ENCODE data around the gene NECTIN1. TPM values are rescaled to one million over a fixed set of nuclear protein-coding genes. Genes with fewer than 3 reads are reported as not detected.
"Not testable (repeated sequence)": the region's sequence is repeated elsewhere in the genome, so short reads cannot be mapped to it uniquely, and the experiment has no call there.

Gene NECTIN1
- total and polyA plus RNA-seq, 2 experiments from 2014 or later, result 3.6 to 7.4 TPM

DNA sequence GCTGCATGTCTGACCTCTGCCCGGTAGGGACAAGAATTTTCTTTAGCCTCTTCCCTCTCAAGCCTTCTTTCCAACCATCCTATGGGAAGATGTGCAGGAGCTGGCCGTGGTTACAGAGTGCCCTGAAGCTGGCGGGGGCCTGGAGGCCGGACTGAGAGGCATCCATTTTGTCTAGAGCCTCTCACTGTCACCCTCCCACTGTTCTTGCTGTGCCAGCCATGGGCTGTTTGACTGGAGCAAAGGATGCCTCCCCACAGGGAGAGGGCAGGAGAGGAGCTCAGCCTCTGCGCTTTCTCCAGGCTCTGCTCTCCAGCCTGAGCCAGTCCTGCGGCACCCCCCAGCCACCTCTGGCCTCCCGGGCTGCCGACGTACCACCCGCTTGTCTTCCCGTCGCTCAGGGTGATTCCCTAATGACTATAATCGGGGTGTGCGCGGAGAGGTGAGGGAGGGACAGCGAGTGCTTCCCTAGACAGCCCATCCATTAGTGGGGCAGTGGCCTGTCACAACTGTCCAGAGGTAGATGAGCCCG, 123.8 kb downstream of the NECTIN1 start:
- Histone ChIP-seq H3K9me3 (ENCODE audit: low read depth) (no peaks in the 10 kb centered on the region), H3K27me3 (peaks cover 26% of the 10 kb centered on the region), H3K36me3 (replicated peaks; ENCODE audit: insufficient read depth, low read depth) (no peaks in the 10 kb centered on the region), H3K4me1 (ENCODE audit: insufficient read depth) (no peaks in the 10 kb centered on the region), H3K4me3 (no peak overlapping the region), H3K27ac (no peak overlapping the region), H2AFZ (no peak overlapping the region), H3K4me2 (no peak overlapping the region), H3K79me2 (no peaks in the 10 kb centered on the region), H3K9me2 (replicated peaks; ENCODE audit: insufficient read depth) (no peaks in the 10 kb centered on the region), H4K20me1 (ENCODE audit: insufficient read depth, poor library complexity, severe bottlenecking) (no peaks in the 10 kb centered on the region)
- TF ChIP-seq EZH2phosphoT487 (IDR thresholded peaks at IDR 0.05; ENCODE audit: low read depth, severe bottlenecking, unreplicated experiment), result no peak
- TF ChIP-seq, protein P1, sequence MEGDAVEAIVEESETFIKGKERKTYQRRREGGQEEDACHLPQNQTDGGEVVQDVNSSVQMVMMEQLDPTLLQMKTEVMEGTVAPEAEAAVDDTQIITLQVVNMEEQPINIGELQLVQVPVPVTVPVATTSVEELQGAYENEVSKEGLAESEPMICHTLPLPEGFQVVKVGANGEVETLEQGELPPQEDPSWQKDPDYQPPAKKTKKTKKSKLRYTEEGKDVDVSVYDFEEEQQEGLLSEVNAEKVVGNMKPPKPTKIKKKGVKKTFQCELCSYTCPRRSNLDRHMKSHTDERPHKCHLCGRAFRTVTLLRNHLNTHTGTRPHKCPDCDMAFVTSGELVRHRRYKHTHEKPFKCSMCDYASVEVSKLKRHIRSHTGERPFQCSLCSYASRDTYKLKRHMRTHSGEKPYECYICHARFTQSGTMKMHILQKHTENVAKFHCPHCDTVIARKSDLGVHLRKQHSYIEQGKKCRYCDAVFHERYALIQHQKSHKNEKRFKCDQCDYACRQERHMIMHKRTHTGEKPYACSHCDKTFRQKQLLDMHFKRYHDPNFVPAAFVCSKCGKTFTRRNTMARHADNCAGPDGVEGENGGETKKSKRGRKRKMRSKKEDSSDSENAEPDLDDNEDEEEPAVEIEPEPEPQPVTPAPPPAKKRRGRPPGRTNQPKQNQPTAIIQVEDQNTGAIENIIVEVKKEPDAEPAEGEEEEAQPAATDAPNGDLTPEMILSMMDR (IDR thresholded peaks at IDR 0.05; ENCODE audit: poor library complexity), result no peak
- DNase-seq (ENCODE audit: low spot score), result no peak
- 81% methylated on average over 17 of the region's 17 CpGs for WGBS (ENCODE audit: low lambda C conversion rate, missing lambda C conversion rate)

DNA sequence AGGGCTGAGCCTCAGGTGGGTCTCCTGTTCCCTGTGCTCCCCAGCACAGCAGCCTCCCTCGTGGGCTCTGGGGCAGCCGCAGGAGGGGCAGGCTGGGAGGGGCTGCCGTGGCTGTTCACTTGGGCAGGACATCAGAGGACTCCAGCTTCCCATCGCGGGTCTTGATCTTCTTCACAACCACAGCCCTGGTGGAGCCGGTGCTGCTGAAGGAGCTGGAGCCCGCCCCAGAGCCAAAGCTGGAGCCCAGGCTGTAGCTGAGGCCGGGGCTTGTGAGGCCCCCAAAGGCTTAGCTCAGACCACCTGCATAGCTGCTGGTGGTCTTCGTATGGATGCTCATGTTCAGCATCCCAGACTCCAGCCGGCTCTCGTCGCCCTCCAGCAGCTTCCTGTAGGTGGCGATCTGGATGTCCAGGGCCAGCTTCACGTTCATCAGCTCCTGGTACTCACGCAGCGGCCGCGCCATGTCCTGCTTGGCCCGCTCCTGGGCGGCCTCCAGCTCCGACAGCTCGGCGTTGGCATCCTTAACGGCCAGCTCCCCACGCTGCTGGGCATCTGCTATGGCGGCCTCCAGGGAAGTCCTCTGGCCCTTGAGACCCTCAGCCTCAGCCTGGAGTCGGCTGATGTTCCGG, 126.1 kb downstream of the NECTIN1 start:
- Histone ChIP-seq H3K4me2 (no peak overlapping the region), H2AFZ (no peak overlapping the region), H3K36me3 (replicated peaks; ENCODE audit: insufficient read depth, low read depth) (no peaks in the 10 kb centered on the region), H3K9me2 (replicated peaks; ENCODE audit: insufficient read depth) (no peaks in the 10 kb centered on the region), H4K20me1 (ENCODE audit: insufficient read depth, poor library complexity, severe bottlenecking) (no peaks in the 10 kb centered on the region), H3K27ac (no peak overlapping the region), H3K9me3 (ENCODE audit: low read depth) (no peaks in the 10 kb centered on the region), H3K79me2 (no peaks in the 10 kb centered on the region), H3K4me1 (ENCODE audit: insufficient read depth) (no peaks in the 10 kb centered on the region), H3K4me3 (no peak overlapping the region), H3K27me3 (peaks cover 15% of the 10 kb centered on the region)
- no peak for DNase-seq (ENCODE audit: low spot score)
- TF ChIP-seq, protein P1 (IDR thresholded peaks at IDR 0.05; ENCODE audit: poor library complexity), result no peak
- TF ChIP-seq EZH2 (IDR thresholded peaks at IDR 0.05; ENCODE audit: borderline replicate concordance), result no peak
- 77% methylated on average over 27 of the region's 28 CpGs for WGBS (ENCODE audit: low lambda C conversion rate, missing lambda C conversion rate)

DNA sequence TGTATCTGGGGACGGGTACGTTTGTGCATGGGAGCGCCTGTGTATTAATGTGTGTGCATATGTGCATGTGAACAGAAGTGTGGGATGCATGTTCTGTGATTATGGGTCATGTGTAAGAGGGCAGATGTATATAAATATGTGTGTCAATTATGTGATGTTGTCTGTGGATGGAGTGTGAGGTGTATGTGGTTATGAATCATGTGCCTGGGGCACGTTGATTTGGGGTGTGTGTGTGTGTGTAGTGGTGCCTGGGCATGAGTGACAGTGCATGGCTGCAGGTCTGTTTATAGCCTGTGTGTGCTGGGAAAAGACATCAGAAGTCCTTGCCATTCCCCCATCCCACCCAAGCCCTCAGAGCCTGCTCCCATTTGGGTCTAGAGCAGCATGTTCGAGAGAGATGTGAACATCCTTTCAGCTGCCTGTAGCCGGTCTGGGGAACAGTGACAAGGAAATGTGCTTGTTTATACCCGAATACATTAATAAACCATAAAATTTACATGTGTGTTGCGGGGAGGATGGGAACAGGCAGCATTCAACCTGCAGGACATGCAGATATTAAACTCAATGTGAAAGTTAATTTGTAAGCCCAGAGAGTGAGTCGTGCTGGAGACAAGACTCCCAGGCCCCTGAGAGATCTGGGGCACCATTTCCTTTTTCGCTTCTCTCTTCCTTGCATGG, 129.0 kb downstream of the NECTIN1 start:
- Histone ChIP-seq H3K36me3 (replicated peaks; ENCODE audit: insufficient read depth, low read depth) (no peaks in the 10 kb centered on the region), H3K79me2 (no peaks in the 10 kb centered on the region), H3K4me1 (ENCODE audit: insufficient read depth) (no peaks in the 10 kb centered on the region), H3K4me2 (no peak overlapping the region), H3K4me3 (no peak overlapping the region), H3K27ac (no peak overlapping the region), H3K9me3 (ENCODE audit: low read depth) (no peaks in the 10 kb centered on the region), H4K20me1 (ENCODE audit: insufficient read depth, poor library complexity, severe bottlenecking) (no peaks in the 10 kb centered on the region), H3K27me3 (no peaks in the 10 kb centered on the region), H3K9me2 (replicated peaks; ENCODE audit: insufficient read depth) (no peaks in the 10 kb centered on the region), H2AFZ (no peak overlapping the region)
- WGBS (ENCODE audit: low lambda C conversion rate, missing lambda C conversion rate), result 78% methylated on average over 10 of the region's 10 CpGs
- no peak for TF ChIP-seq EZH2 (IDR thresholded peaks at IDR 0.05; ENCODE audit: borderline replicate concordance)
- TF ChIP-seq EZH2phosphoT487 (IDR thresholded peaks at IDR 0.05; ENCODE audit: low read depth, severe bottlenecking, unreplicated experiment), result no peak
- TF ChIP-seq, protein P1 (IDR thresholded peaks at IDR 0.05; ENCODE audit: poor library complexity), result no peak
- no peak for DNase-seq (ENCODE audit: low spot score)

DNA sequence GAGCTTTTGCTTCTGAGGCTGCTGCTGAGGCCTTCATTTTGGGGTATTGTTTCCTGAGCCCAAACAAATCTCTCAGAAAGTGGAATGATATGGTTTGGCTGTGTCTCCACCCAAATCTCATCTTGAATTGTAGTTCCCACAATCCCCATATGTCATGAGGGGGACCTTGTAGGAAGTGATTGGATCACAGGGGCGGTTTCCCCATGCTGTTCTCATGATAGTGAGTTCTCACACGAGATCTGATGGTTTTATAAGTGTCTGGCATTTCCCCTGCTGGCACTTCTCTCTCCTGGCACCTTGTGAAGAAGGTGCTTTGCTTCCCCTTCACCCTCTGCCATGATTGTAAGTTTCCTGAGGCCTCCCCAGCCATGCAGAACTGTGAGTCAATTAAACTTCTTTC, 133.1 kb downstream of the NECTIN1 start:
- not testable (repeated sequence) for H3K9me2 ChIP-seq (replicated peaks; ENCODE audit: insufficient read depth); H3K27me3 ChIP-seq; H3K4me3 ChIP-seq; H3K27ac ChIP-seq; H3K4me1 ChIP-seq (ENCODE audit: insufficient read depth); H3K9me3 ChIP-seq (ENCODE audit: low read depth); H3K36me3 ChIP-seq (replicated peaks; ENCODE audit: insufficient read depth, low read depth); DNase-seq (ENCODE audit: low spot score); H4K20me1 ChIP-seq (ENCODE audit: insufficient read depth, poor library complexity, severe bottlenecking); H3K79me2 ChIP-seq; H2AFZ ChIP-seq; H3K4me2 ChIP-seq
- WGBS (ENCODE audit: low lambda C conversion rate, missing lambda C conversion rate), result 92% methylated on average over 2 of the region's 2 CpGs
